ENCODE data around the gene KRT10.

GRCh38 chr17:40779181-40779909 is 43.1 kb downstream of the KRT10 start:
- TF ChIP-seq CTCF (IDR thresholded peaks at IDR 0.05) (no peak), POLR2AphosphoS5 (IDR thresholded peaks at IDR 0.05) (no peak), POLR2A (IDR thresholded peaks at IDR 0.05; ENCODE audit: low read depth) (no peak), EP300 (IDR thresholded peaks at IDR 0.05) (no peak)

Measured in esophagus muscularis mucosa (tissue), 4 donors.